Naive thymus-derived CD4-positive, alpha-beta T cell (primary cell): ENCODE measurements around the gene GAK. TPM values are rescaled to one million over a fixed set of nuclear protein-coding genes. Genes with fewer than 3 reads are reported as not detected.

Source experiments
- ATAC-seq: fragments of 150-1000 bp; cut with Tn5 transposase; 2 replicates; pipeline ENCODE4 v1.10.0; 2021; ENCODE audit warnings: mild to moderate bottlenecking, moderate library complexity
- CTCF ChIA-PET: fragments of 350-600 bp; sonication (Branson Sonifier 250); formaldehyde crosslinking; loops from one replicate; lab custom pipeline; 2021; ENCODE audit warnings: antibody characterized with exemption; lab: Charles Lee
- POLR2A ChIA-PET: fragments of 350-600 bp; sonication (Branson Sonifier 250); formaldehyde crosslinking; loops from one replicate; lab custom pipeline; 2021; ENCODE audit warnings: antibody characterized with exemption, inconsistent platforms; lab: Charles Lee
- DNase-seq, 9 donors: peaks; one replicate each; pipeline versions ENCODE4 v3.0.0 to v3.0.0-alpha.2; 2020 to 2022; ENCODE audit warnings: mixed read lengths in 1 of 9
- H3K27ac ChIP-seq: one replicate; pipeline ENCODE4 v1.7.0; 2013; ENCODE audit warnings: mild to moderate bottlenecking, low read depth, low read length, moderate library complexity
- H3K27me3 ChIP-seq, 2 donors: one replicate each; pipeline ENCODE4 v1.7.0; 2013; ENCODE audit warnings: low read length in 2 of 2, mild to moderate bottlenecking in 2 of 2, moderate library complexity in 2 of 2; ENCODE audit not compliant: control insufficient read depth in 2 of 2, insufficient read depth in 2 of 2
- H3K36me3 ChIP-seq, 3 experiments: 1 replicate in 2 of 3; 2 replicates in 1 of 3; pipeline ENCODE4 v1.7.0; 2013; ENCODE audit warnings: low read length in 3 of 3, mild to moderate bottlenecking in 3 of 3, moderate library complexity in 1 of 3; ENCODE audit not compliant: insufficient read depth in 3 of 3, control insufficient read depth in 2 of 3
- H3K4me1 ChIP-seq, 2 donors: one replicate each; pipeline ENCODE4 v1.7.0; 2013; ENCODE audit warnings: low read length in 2 of 2, mild to moderate bottlenecking in 2 of 2, moderate library complexity in 1 of 2; ENCODE audit not compliant: control insufficient read depth in 2 of 2, insufficient read depth in 2 of 2
- H3K4me3 ChIP-seq: 2 replicates; pipeline ENCODE4 v1.7.0; 2013; ENCODE audit warnings: mild to moderate bottlenecking, low read length
- H3K9me3 ChIP-seq, 3 experiments: 1 replicate in 2 of 3; 2 replicates in 1 of 3; pipeline ENCODE4 v1.7.0; 2013; ENCODE audit warnings: low read length in 3 of 3; ENCODE audit not compliant: control insufficient read depth in 2 of 3
- H3K27ac Mint-ChIP-seq, 9 donors: one replicate each; pipeline ENCODE4 v1.8.0; 2020 to 2022; ENCODE audit warnings: mixed read lengths in 9 of 9, mild to moderate bottlenecking in 8 of 9, moderate library complexity in 5 of 9, inconsistent platforms in 2 of 9
- H3K27me3 Mint-ChIP-seq, 5 donors: one replicate each; pipeline ENCODE4 v1.8.0; 2021 to 2022; ENCODE audit warnings: mixed read lengths in 5 of 5, mild to moderate bottlenecking in 1 of 5
- H3K36me3 Mint-ChIP-seq, 5 donors: one replicate each; pipeline ENCODE4 v1.8.0; 2020 to 2022; ENCODE audit warnings: mixed read lengths in 5 of 5, mild to moderate bottlenecking in 3 of 5, inconsistent platforms in 1 of 5
- H3K4me1 Mint-ChIP-seq, 7 donors: one replicate each; pipeline ENCODE4 v1.8.0; 2020 to 2022; ENCODE audit warnings: mixed read lengths in 7 of 7, mild to moderate bottlenecking in 3 of 7, inconsistent platforms in 1 of 7
- H3K4me3 Mint-ChIP-seq, 10 donors: one replicate each; pipeline ENCODE4 v1.8.0; 2020 to 2022; ENCODE audit warnings: mild to moderate bottlenecking in 10 of 10, mixed read lengths in 10 of 10, moderate library complexity in 6 of 10, inconsistent platforms in 2 of 10
- H3K9me3 Mint-ChIP-seq, 11 donors: one replicate each; pipeline ENCODE4 v1.8.0; 2020 to 2022; ENCODE audit warnings: mixed read lengths in 11 of 11, mild to moderate bottlenecking in 4 of 11, inconsistent platforms in 1 of 11, moderate library complexity in 1 of 11
- intact Hi-C, 2 donors: fragments of 100-400 bp; cut with micrococcal nuclease; formaldehyde crosslinking; loops; one replicate each; pipeline ENCODE4 v1.15.1; 2023
- polyA plus RNA-seq, 2 donors: library from polyadenylated mRNA; unstranded; fragments of 300-500 nt; fragmentation: Illumina TruSeq; gene quantifications; one replicate each; pipeline ENCODE4 v1.2.3, GENCODE V29; 2021
- total RNA-seq, 6 experiments: library from RNA in 5 of 6; stranded (reverse) in 5 of 6; gene quantifications; 1 replicate in 5 of 6; 2 replicates in 1 of 6; pipeline ENCODE4 v1.2.3 and lab custom pipeline; 2021 to 2026

GAK gene
- total and polyA plus RNA-seq, 7 experiments from 2014 or later = 34.0 to 206 (median 170) TPM

DNA sequence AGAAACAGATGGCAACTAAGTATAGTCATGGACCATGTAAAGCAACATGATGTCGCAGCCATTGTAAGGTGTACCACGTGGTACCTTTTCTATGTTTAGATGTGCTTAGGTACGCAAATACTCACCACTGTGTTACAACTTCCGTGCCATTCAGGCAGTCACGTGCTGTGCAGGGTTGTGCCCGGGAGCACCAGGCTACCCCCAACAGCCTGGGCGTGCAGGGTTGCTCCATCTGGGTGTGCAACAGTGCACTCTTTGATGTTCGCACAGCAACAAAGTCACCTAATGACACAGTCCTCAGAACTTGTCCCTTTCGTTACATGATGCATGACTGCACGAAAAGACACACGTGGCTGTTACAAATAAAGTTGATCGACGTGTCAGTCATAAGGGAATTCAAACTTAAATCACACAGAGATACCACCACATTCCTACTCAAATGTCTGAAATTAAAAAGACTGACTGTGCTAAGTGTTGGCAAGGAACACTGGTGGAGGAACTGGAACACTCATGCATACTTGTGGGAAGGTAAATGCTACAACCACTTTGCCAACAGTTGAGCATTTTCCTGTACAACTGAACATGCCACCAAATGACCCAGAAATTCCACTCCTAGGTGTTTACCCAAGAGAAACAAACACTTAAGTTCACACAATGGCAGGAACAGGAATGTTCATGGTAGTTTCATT is 130.5 kb downstream of the GAK start:
- POLR2A ChIA-PET = no interaction called here
- CTCF ChIA-PET = no interaction called here
- no peak for ATAC-seq

More for the DNA sequence above, 130.5 kb downstream of the GAK start:
- Mint-ChIP-seq H3K27ac (no peak overlapping the region), H3K4me3 (no peak overlapping the region), H3K4me1 (peaks cover 0 to 22% (median 3%) of the 10 kb centered on the region in 7 donors), H3K36me3 (no peaks in the 10 kb centered on the region), H3K9me3 (peaks cover 0 to 13% (median 4%) of the 10 kb centered on the region in 11 donors), H3K27me3 (peaks cover 13 to 28% (median 16%) of the 10 kb centered on the region in 5 donors)
- DNase-seq = no peak
- intact Hi-C loops = no loop called here
- no peaks in the 10 kb centered on the region for H3K27me3 ChIP-seq
- peaks cover 0 to 5% of the 10 kb centered on the region in 2 donors for H3K4me1 ChIP-seq
- no peaks in the 10 kb centered on the region for H3K36me3 ChIP-seq
- peaks cover 0 to 4% (median 0%) of the 10 kb centered on the region in 3 experiments for H3K9me3 ChIP-seq
- no peak overlapping the region for H3K27ac ChIP-seq
- no peak overlapping the region for H3K4me3 ChIP-seq

Other genes starting within 250 kb of the GAK start
- 1 to 10 TPM in 2 of 5 experiments, under 1 TPM in 3; 0.80 to 9.4 (median 0.92) TPM for gene SLC49A3, start 243.2 kb downstream of the GAK start, total RNA-seq
- not detected for gene SLC49A3, start 243.2 kb downstream of the GAK start, polyA plus RNA-seq
- gene PCGF3, start 226.5 kb downstream of the GAK start, total RNA-seq = 10 to 100 TPM; 32.7 to 66.8 (median 42.3) TPM
- gene PCGF3, start 226.5 kb downstream of the GAK start, polyA plus RNA-seq = 1 to 10 TPM; 3.8 to 5.7 TPM
- 1 to 10 TPM in 2 of 5 experiments, under 1 TPM in 2, not detected in 1; 0.22 to 1.9 (median 1.1) TPM for gene CPLX1, start 106.2 kb downstream of the GAK start, total RNA-seq
- gene CPLX1, start 106.2 kb downstream of the GAK start, polyA plus RNA-seq = under 1 TPM; 0.17 to 0.35 TPM
- 10 to 100 TPM; 28.9 to 69.9 (median 64.9) TPM for gene TMEM175, start 144 bp upstream of the GAK start, total RNA-seq
- 10 to 100 TPM; 14.9 to 24.0 TPM for gene TMEM175, start 144 bp upstream of the GAK start, polyA plus RNA-seq
- gene DGKQ, start 41.3 kb upstream of the GAK start, total RNA-seq = 10 to 100 TPM; 14.9 to 28.0 (median 22.7) TPM
- gene DGKQ, start 41.3 kb upstream of the GAK start, polyA plus RNA-seq = 1 to 10 TPM; 1.5 to 7.9 TPM
- 10 to 100 TPM; 42.3 to 72.4 (median 65.8) TPM for gene IDUA, start 54.7 kb upstream of the GAK start, total RNA-seq
- gene IDUA, start 54.7 kb upstream of the GAK start, polyA plus RNA-seq = 10 to 100 TPM in 1 of 2 donors, 1 to 10 TPM in 1; 8.3 to 18.1 TPM
- 1 to 10 TPM in 1 of 5 experiments, under 1 TPM in 2, not detected in 2; 0.16 to 1.1 (median 0.46) TPM for gene SLC26A1, start 61.1 kb upstream of the GAK start, total RNA-seq
- gene SLC26A1, start 61.1 kb upstream of the GAK start, polyA plus RNA-seq = 1 to 10 TPM; 2.0 to 2.3 TPM
- gene FGFRL1, start 79.3 kb upstream of the GAK start, total RNA-seq = 10 to 100 TPM; 10.6 to 28.1 (median 22.0) TPM
- gene FGFRL1, start 79.3 kb upstream of the GAK start, polyA plus RNA-seq = 1 to 10 TPM in 1 of 2 donors, under 1 TPM in 1; 0.45 to 1.7 TPM
- gene RNF212, start 181.2 kb upstream of the GAK start, total RNA-seq = 1 to 10 TPM; 1.8 to 4.1 (median 2.4) TPM
- gene RNF212, start 181.2 kb upstream of the GAK start, polyA plus RNA-seq = 1 to 10 TPM; 5.8 to 6.7 TPM
- gene SPON2, start 240.3 kb upstream of the GAK start, total RNA-seq = 10 to 100 TPM in 3 of 5 experiments, 1 to 10 TPM in 2; 5.7 to 79.1 (median 16.0) TPM
- gene SPON2, start 240.3 kb upstream of the GAK start, polyA plus RNA-seq = 1 to 10 TPM; 2.8 to 3.8 TPM